NCI-H2227 (cell line): ENCODE measurements around the gene TMBIM4.
"Not testable (repeated sequence)": the region's sequence is repeated elsewhere in the genome, so short reads cannot be mapped to it uniquely, and the experiment has no call there.

ENCODE experiments used
- DNase-seq: peaks from one replicate; lab custom pipeline; 2025; ENCODE audit not compliant: unreplicated experiment; lab: John Stamatoyannopoulos, UW

TMBIM4 gene, protein sequence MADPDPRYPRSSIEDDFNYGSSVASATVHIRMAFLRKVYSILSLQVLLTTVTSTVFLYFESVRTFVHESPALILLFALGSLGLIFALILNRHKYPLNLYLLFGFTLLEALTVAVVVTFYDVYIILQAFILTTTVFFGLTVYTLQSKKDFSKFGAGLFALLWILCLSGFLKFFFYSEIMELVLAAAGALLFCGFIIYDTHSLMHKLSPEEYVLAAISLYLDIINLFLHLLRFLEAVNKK

DNA sequence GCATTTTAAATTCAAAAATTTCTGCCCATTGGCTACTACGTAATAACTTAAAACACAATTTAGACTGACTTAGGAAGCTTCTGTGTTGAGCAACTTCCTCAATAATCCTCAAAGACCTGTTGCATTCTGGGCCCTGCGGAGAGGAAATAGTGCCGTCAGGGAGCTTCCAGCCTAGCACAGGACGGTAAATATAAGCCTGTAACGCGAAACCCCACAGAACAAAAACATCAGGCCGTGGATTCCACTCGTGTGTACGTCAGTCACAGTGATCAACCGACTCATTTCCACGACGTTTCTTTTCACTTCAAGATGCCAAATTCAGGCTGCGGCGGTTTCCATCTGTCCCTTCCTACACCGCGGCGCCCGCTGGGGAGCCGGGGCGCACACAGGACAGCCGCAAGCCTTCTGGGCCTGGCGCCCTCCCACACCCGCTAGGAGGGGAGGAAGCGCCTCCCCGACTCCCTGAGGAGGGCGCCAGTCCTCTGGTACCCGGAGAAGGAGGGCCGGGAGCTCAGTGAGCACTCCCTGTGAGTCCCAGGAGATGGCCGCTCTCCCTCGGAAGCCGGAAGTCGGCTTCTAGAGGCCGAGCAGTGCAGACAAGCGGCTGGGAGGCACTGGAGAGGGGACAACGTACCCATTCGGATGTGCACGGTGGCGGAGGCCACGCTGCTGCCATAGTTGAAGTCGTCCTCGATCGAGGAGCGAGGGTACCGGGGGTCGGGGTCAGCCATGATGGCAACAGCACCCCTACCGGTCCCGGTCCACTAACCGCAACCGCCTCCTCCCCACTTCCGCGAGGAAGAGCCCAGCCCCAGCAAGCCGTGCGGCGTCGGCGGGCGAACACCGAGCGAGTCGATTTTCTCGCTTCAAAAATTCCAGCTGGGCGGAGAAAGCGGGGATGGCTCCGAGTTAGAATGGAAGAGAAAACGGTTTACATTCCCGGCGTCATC lies at the start of gene TMBIM4:
TSS of gene TMBIM4 (minus strand) at position 776 of the 950 bp plus-strand sequence. CDS start at position 731, 45 bp downstream.
- peak; percentile 89 for DNase-seq

DNA sequence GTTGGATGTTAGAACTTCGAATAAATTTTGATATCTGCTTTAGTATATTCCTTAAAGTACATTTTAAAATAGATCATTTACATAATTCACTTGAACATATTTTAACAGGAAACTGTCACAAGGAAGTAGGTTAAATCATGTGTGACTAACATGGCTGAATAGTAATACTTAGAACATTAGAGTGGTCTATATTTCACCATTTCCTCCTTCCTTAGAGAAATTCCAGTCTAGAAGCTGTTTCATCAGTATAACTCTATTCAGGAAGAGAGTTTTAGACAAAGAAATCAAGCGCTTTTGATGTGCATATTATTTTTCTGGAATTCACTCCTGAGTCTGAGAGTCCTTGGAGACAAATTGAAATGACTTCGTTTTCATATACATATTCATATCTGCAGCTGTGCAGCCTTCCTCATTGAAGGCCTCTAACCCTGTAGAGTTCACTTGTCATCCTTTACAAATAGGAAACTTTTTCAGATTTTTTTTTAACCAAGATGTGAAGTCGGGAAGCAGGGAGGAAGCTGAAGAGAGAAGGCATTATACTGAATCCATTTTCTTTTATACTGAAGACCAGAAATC lies 47.6 kb upstream of the TMBIM4 start:
- no peak for DNase-seq

DNA sequence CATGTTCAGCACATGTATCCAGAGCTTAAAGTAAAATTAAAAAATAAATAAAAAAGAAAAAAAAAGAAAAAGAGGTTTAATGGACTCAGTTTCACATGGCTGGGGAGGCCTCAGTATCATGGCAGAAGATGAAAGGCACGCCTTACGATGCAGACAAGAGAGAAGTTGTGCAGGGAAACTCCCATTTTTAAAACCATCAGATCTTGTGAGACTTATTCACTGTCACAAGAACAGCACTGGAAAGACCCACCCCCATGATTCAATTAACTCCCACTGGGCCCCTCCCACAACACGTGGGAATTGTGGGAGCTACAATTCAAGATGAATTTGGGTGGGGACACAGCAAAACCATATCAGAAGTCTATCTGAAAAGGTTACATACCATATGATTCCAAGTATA lies 43.2 kb upstream of the TMBIM4 start:
- not testable (repeated sequence) for DNase-seq

DNA sequence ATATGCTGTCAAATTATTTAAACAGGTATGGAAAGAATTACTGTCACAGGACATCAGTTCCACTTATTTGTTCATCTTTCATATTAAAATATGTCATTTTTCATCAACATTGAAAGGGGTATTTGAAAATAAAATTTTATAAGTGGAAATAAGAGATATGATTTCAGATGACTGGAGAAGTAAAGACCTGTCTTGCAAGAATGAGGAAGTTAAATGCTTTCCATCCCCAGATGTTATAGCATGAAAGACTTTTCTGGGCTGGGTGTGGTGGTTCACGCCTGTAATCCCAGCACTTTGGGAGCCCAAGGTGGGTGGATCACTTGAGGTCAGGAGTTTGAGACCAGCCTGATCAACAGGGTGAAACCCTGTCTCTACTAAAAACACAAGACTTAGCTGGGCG lies 41.8 kb upstream of the TMBIM4 start:
- not testable (repeated sequence) for DNase-seq

DNA sequence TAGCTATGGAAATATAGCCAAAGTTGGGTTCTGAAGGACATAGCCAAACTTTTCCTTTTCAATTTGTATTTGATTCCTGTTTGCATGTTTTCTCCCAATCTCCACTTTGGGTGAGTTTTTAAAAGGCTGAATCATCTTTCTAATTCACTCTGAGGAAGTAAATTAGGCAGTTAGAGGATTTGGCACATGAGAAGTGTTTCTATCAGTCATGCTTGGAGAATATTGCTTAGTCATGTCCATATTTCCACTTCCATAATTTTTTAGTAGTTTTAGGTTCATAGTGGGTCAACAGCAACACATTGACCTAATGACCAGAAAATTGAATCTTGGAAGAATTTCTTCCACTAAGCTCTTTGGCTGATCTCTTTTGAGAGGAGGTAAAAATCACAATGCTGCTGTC lies 41.0 kb upstream of the TMBIM4 start:
- no peak for DNase-seq

DNA sequence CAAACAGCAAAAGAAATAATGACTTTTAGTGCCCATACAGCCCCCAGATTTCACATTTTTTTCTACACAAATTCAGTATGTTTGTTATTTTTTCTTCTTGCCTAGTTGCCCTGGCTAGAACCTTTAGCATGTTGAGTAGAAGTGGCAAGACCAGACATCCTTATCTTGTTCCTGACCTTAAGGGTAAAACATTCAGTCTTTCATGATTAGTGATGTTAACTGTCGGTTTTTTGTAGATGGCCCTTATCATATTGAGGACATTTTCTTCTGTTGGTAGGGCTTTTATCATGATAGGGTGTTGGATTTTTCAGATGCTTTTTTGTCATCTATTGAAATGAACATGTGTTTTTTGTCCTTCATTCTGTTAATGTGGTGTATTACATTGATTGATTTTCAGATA lies 36.3 kb upstream of the TMBIM4 start:
- no peak for DNase-seq

DNA sequence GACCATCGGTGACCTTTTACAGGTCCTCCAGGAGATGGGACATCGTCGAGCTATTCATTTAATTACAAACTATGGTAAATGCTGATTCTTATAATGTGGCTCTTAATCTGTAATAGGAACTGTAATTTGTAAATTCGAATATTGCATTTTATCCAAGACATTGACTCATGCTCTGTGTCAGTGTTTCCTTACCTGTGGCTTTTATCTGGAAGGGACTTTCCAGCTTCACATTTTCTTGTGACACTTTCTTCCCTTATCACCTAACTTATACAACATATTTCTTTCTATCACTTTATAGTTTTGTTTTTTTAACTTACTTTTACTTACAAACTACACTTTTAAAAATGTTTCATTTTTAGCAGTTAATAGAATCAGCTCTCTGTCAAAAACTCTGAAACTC lies 34.0 kb upstream of the TMBIM4 start:
- no peak for DNase-seq

DNA sequence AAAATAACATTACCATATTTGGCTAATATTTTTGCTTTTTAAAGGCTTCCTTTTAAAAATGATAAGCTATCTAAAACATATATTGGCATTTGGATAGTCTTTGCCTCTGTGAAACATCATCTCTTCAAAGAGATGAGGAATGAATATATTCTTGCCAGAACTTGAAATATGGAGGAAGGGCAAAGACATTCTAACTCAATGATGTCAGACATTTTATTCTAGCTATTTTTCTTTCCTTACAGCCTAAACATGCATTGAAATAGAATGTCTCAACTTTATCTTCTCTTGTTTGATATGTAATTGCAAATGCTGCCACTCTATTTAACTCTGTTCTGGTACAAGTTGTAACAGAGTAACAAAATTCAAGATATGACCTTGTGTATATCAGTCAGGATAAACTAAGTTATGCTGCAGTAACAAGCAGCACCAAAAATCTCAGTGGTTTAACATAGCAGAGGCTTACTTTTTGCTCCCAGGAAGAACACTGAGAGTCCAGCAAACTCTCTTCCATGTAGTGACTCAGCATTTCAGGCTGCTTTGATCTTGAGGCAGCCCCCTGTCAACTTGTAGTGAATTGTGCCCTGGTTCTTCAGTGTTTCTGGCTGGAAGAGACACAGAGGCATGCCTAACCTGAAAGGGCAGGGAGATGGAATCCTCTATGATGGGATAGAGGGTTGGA lies 30.2 kb upstream of the TMBIM4 start:
- DNase-seq = no peak

DNA sequence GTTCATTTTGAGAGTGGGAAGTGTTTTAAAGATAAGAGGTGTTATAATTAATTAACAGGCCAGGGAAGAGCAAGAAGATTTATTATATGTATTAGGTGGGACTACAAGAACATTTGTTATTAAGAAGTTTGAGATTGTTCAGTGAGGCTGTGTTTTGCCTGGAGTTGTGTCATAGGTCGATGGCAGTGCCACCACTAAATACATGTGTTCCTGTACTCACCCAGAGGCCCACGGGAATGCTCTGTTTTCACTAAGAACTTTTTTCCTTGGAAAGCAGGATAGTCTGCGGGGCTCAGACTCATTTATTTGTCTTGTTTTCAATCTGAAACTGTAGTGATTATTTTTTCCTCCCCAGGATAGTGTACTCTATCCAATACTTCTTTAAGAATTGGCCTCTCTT lies 29.3 kb upstream of the TMBIM4 start:
- no peak for DNase-seq

DNA sequence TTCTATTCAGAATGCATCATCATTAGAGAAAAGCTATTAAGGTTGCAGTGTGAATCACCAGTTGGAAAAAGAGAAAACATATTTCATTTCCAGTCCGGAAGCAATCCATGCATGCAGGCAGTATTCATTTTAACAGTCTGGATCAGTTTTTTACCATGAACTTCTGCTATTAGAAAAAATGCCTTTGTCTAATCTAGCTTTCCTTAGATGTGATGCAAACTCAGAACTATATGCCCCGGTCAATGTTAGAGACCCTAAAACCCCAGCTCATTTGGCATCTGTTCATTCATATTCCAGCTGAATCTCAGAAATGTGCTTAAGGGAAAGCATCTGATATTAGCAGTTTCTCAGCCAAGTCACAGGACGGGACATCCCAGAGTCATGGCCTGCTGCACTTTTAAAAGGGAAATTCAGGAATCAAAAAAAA lies 27.7 kb upstream of the TMBIM4 start:
- DNase-seq = no peak

DNA sequence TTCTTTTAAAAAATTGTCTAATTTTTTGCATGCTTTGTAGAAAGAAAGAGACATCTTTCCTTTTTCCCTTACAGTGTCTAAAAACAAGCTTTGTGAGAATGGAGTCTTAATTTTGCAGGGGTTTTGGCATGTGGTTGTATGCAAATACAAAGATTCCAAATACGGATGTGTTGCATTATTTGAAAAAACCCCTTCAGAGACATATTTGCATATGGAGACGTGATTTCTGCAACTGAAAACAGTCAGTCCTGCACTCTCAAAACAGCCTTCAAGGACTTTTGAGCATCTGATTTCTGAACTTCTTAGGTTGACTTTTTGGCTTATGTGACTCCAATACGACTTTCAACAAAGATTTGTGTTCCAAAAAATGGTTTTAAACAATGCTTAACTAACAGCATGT lies 27.0 kb upstream of the TMBIM4 start:
- no peak for DNase-seq

DNA sequence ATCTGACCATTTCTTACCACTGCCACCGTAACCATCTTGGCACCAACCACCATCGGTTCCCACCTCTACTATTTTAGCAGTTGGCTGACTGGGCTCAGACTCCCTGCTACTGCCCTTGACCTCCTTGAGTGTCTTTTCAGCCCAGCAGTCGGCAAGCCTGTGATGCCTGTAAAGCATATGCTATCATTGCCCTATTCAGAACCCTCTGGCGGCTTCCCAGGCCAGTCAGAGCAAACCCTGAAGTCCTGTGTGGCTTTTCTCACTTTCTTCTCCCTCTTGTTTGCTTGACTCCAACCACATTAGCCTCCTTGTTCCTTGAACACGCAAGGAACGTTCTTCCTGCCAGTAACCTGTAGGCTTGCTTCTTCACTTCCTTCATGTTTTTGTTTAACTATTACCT lies 25.4 kb upstream of the TMBIM4 start:
- no peak for DNase-seq

DNA sequence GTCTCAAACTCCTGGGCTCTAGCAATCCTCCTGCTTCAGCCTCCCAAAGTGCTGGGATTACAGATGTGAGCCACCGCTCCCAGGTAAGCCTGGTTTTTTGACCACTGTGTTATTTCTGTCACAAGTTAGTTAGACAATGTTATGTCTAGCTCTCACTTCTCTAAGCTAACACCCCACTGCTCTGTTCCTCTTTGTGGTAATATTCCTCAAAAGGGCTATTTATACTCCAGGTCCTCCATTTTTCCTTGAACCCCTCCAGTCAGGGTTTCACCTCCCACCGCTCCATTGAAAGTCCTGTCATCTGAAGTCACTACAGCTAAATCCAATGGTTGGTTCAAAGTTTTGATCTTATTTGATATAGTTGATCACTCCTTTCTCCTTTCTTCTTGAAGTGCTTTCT lies 24.3 kb upstream of the TMBIM4 start:
- no peak for DNase-seq

DNA sequence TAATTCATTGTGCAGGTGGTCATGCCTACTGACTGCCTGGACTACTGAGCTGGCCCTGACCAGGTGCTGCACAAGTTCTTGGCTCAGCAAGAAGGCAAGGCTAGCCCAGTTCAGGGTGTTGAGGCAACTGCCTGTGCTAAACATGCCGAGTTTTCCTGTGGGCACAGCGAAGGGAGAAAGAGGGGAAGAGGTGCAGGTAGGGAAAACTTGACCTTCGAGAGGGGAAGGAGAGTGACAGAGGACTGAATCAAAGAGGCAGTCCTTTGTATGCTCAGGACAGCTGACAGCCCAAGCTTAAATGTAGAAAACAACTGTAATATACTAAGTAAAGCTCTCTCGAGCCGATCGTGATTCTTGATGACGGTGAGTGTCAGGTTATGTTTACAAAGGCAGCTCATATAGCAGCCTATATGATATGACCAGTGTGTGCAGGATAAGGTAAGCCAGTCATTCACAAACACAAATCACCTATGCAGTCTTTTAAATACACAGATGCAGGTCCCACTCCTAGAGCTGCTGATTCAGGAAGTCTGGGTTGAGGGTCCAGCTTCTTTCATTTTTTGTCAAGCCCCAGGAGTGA lies 21.8 kb upstream of the TMBIM4 start:
- DNase-seq = no peak

DNA sequence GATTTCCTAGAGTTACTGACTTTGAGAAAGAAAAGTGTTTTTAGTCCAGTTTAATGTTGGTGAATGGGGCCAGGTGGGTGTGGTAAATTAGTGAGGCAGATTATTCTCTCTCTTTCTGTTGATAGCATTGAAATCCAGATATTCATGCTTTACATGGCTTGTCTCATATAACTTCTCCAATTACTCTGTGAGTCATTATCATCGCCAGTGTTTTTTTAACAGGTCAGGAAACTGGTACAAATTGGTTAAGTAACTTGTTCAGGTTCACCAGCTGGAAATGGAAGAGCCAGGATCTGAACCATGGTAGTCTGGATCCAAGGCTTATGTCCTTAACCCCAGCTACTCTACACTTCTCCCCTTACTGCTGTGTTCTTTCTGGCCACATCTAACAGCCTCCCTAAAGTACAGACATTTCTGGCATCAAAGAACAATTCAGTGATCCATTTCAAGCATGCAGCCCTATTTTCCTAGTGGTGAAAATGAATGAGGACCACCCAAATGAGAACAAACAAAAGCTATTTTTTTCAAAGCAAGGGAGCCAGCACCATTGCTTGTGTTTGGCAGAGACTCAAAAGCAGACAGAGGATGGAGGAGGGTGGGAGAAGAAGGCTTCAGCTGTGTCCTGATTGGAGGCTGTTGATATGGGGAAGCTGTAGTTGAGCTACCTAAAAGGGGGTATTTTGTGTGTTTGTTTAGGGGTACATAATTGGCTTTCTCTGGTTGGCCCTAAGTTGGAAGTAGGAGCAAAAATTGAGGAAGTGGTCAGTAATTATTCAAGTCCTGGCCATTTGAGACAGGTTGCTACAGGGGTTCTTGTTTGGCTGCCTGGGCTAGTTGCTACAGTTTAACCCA lies 20.9 kb upstream of the TMBIM4 start:
- no peak for DNase-seq

DNA sequence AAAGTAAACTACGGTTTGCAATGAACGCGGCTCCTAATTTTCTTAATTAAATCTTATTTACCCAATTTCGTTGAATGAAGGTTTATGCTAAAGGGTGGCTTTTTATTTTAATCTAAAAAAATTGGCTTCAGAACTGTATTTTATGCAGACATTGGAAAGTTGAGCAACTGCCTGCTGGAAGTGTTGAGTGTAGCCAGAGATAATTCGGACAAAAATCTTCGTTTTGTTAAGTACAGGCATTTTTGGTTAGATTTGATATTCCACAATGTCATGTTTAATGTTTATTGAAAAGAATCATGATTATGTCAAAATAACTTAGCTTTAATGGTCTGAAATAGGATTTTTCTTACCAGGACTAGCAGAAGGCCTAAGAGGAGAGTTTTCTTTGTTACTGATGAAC lies 20.1 kb upstream of the TMBIM4 start:
- DNase-seq = no peak

DNA sequence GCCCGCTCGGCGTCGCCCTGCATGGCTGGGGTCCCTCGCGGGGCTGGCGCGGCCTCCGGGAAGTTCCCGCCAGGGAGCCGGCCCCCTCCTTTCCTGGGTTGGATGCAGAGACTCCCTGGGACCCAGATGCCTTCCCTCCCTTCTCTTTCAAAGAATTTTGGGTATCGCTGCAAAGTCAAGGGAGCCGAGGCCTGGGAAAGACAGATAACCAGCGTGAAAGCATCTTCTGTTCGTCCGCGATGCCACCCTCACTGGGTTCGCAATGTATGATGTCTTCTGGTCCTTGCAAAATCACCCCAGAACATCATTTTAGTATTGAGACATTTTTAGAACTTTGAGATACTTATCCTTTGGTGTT lies 19.7 kb upstream of the TMBIM4 start:
- DNase-seq = no peak

DNA sequence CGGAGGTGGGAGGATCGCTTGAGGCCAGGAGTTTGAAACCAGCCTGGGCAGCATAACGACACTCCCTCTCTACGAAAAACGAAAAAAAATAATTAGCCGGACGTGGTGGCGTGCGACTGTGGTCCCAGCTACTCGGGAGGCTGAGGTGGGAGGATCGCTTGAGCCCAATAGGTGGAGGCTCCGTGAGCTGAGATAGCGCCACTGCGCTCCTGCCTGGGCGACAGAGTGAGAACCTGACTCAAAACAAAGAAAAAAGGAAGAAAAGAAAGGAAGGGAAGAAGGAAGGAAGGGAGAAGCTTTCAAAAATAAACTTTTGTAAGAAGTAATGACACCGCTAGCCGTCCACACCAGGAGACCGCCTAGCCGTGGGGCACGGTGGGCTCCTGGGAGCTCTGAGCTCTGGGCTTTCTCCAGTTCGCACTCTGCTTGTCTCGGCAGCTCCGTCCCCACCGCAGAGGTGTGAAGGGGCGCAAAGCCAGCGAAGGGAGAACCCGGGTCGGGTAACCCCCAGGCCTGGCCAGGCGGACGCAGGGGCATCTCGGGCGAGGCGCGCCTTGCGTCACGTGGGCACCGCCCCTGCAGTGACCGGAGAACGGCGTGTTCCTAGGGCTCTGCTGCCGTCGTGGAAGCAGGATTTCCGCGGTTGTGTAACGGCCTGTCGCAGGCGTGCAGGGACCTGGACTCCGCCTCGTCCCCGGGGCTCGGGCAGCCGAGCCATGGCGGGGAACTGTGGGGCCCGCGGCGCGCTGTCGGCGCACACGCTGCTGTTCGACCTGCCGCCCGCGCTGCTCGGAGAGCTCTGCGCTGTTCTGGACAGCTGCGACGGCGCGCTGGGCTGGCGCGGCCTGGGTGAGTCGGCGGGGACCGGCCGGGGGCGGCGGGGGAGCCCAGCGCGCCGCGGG lies 19.0 kb upstream of the TMBIM4 start, which contains the start of gene IRAK3:
TSS of gene IRAK3 (plus strand) at position 631 of the 902 bp plus-strand sequence. CDS start at position 717, 86 bp downstream.
- peak; percentile 53 for DNase-seq

DNA sequence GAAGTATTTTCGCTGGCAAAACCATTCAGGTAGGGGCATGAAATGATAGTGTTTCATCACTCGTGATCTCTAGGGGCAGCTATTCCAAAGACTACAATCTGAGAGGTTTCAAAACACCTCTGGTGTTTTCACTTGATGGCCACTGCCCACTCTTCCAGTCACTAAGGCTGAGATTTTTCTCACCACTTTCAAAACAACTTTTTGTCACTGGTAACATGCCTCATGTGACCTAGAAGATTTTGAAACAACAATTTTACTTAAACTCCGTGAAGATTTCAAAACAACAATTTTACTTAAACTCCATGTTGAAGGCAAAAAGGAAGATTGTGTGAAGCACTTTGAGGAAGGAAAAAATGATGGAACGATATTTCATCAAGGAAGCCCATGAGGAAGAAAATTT lies 18.0 kb upstream of the TMBIM4 start:
- DNase-seq = no peak
